ENCODE measurements around the gene FGFR2.

FGFR2 gene

DNA sequence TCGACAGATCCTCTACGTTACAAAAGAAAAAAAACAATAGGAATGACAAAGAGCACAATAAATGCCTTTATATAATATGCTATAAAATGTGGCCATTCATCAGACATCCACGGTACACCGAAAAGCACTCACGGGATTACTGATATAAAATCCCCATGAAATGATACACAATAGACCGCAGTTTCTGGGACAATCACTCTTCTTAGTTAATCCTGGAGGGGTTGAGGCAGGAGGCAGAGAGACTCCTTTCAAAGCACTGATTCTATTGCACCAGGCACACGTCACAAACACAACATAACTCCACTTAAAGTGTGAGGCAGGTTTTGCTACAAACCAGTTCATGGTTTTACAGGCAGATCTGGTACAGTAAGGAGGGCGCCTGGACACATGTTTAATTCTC lies 113.8 kb downstream of the FGFR2 start:
- DNase-seq, result no peak

DNA sequence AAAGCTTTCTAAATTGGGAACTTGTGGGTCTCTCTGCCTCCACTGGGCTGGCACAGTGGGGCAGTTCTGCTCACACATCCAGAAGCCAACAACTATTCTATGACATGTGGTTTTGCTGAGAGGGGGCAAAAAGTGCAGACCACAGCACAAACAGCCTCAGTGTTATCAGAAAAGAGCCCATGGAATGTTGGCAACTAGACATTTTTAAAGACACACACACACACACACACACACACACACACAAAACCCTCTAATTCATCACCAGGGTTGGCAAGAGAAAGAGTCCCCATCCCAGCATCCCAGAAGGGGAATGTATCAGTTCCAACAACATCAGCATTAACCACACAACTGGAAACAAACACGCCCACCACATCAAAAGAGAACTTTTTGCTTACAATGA lies 117.1 kb downstream of the FGFR2 start:
- DNase-seq, result no peak

- no peak for DNase-seq
These were observed 119.7 kb downstream of the FGFR2 start for GRCh38 chr10:121478556-121478955.

DNA sequence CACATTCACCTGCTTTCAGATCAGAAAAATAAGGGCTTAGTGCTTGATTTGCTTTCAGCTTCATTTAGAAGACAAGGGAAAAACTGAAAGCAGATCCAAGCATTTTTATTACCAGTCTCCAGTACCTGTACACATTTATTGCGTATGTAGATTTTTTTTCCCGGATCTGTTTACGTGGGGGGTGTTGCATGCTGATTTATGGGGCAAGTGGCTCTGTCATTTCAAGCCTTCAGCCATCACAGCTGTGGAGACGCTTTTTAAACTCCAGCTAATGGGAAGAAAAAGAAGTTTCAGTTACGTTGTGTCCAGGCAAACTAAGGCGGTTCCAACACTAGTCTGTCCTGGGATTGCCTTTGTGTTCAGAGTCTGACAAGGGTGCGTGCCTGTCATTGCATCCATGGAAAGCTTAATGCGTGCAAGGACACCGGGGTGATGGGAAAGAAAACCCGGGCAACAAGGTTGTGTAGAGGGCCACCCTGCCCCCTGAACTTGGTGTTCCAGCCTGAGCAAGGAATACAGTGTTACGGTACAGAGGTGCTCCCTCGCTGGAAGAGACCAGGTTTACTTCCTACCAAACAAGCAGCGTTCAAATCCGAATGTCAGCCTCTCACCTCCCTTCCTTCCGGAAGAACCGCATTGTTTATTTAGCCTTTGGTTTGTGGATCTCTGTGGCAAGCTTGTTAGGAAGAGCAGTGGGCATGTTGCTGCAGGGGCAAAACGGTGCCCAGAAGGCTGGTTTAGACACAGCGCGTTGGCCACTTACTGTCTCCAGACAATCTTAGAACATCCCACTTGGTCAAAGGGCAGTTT lies 128.2 kb downstream of the FGFR2 start:
- DNase-seq, result no peak

- DNase-seq, result no peak
These were observed 129.5 kb downstream of the FGFR2 start for GRCh38 chr10:121468726-121469125.

DNA sequence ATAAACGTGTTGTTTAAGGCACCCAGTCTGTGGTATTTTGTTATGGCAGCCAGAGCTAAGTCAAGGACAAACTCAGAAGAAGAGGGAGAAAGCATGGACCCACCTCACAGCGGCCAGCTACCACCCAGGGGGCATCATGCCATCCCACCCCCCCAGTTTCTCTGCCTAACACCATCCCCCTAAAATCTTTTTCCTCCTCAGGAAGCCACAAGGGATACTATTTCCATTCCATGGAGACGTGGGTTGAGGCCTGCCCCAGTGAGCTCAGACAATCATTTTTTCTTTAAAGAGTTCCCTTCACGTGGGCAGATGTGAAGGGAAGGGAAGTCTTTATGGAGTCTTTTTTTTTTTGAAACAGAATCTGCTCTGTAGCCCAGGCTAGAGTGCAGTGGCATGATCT lies 131.8 kb downstream of the FGFR2 start:
- no peak for DNase-seq

DNA sequence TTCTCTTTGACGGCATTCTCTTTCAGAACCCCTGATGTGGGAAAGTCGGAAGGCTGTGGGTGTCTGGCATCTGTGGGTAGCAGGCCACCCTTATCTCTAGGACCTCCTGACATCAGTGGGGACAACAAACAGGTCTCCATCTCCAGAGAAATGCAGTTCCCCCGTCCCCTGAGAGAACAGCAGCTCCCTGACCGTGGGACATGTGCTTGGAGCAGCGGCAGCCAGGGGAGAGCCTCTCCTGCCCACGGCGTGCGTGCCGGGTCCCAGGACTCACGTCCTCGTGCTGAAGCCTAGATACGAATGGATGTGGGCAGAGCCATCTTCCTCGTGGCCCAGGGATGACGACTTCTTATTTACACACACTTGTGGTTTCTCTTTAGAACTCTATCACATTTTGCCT lies 133.0 kb downstream of the FGFR2 start:
- no peak for DNase-seq

- no peak for DNase-seq
These were observed 133.7 kb downstream of the FGFR2 start for GRCh38 chr10:121464517-121464916.

GRCh38 chr10:121462955-121463354 lies 135.3 kb downstream of the FGFR2 start:
- DNase-seq, result no peak

- DNase-seq, result no peak
These were observed 136.0 kb downstream of the FGFR2 start for GRCh38 chr10:121462281-121462680.

- DNase-seq, result no peak
These were observed 136.9 kb downstream of the FGFR2 start for GRCh38 chr10:121461307-121461706.

DNA sequence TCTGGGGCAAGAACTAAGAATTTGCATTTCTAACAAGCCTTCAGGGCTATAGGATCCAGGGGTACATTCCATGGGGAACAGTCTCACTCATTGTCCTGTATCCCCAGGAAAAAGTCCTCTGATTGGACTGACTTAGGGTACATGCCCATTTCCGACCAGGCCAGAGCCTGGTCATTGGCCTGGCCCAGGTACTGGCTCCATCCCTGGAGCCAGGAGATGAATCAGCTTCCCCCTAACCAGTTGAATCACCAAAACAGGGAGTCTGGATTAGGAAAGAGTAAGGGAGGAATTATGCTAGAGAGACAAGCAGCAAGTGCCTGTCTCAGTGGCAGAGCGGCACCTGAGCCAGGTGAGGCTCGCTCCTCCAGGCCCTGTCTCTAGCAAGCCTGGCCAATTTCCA lies 137.5 kb downstream of the FGFR2 start:
- no peak for DNase-seq

- no peak for DNase-seq
These were observed 138.4 kb downstream of the FGFR2 start for GRCh38 chr10:121459622-121460453.

DNA sequence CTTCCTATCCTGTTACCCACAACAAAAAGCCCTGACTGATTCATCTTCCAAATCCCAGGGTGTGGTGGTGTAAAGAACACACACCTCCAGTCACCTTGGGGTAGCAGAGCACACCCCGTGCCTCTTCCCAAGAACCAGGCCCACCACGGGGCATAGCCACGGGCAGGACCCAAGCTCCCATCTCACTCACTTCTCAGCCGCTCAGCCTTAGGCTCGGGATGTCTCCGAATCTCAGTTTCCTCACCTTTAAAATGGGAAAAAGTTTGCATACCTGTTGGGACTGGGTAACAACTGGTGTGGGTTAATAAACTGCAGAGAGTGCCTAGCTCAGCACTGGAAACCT lies 139.0 kb downstream of the FGFR2 start:
- DNase-seq, result no peak

DNA sequence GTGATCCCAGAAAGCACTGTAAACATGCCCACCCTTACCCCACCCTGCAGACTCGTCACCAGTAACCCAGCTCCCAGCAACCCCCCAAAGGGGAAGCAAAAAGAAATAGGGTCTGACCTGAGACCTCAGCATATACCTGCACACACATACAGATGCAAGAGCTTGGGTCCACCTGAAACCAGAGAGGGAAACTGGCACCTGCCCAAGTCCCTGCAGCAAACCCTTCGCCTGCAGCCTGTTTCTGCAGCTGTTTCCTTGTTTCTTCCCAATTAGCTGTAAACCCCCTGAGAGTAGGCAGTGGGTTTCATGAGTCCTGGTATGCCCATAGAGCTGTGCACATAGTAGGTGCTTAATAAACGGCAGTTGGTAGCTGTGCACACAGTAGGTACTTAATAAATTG lies 140.5 kb downstream of the FGFR2 start:
- DNase-seq, result no peak

GRCh38 chr10:121455377-121455776 lies 142.9 kb downstream of the FGFR2 start:
- DNase-seq, result no peak

- DNase-seq, result no peak
These were observed 143.5 kb downstream of the FGFR2 start for GRCh38 chr10:121454781-121455180.

DNA sequence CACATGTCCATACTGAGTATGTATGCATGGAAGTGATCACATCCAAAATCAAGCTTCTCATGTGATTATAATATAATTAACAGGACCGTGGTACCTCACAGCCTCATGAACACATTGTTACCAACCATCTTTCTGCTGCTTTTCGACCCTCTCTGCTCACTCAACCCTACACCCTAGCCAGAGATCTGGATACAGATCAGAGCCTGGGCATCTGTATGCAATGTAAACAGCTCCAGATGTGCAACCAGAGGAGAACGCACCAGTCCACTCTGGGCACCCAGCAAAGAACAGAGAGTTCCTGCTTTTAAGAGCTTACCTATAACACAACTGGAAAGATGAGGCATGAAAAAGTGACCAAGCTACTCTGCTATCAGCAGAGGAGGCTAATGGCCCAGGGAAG lies 145.1 kb downstream of the FGFR2 start:
- DNase-seq, result no peak

DNA sequence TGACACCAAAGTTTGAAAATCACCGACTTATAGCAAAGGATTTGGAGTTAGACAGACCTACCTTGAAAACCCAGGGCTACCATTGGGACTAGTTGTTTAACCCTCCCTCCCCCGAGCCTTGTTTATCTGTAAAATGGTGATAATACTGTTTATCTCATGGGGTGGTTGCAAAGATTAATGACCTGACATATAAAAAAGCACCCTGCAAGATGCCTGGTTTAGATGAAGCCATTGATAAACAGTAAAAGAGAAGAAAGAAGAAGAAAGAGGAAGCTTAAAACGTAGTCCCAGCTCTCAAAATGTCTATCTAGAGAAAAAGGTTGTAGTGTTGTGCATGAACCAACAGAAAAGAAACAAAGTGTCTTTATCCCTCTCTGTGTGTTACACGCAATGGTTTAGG lies 145.7 kb downstream of the FGFR2 start:
- DNase-seq, result no peak

GRCh38 chr10:121450247-121450646 lies 148.0 kb downstream of the FGFR2 start:
- no peak for DNase-seq

DNA sequence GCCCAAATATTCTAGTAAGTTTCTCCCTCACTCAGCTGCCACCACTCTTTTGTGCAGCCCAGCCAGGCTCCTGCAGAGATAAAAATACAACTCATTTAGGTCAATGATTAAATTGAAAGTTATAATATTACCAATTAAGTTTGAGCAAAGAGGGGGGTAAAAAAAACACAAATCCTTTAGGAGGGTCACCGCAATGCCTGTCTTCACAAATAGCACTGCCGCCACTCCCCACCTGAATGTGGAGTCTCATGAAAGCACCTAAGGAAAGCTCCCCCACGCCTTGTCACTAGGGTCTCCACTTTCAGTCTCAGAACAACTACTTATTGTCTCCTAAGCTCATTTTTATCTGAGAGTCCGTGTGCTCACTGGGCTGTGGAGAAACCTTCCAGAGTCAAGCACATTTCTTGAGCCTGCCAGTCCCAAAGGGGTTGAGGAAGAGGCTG lies 148.7 kb downstream of the FGFR2 start:
- no peak for DNase-seq

- no peak for DNase-seq
These were observed 149.3 kb downstream of the FGFR2 start for GRCh38 chr10:121448766-121449421.

- no peak for DNase-seq
These were observed 153.6 kb downstream of the FGFR2 start for GRCh38 chr10:121444520-121445165.
